Fibroblast of mammary gland (primary cell): Measurements from ENCODE around the gene FXYD6.

Experiments used
- DNase-seq: peaks from one replicate; pipeline ENCODE4 v3.0.0-alpha.2; 2010; ENCODE audit warnings: low read depth
- H3K4me3 ChIP-seq: 2 replicates; pipeline ENCODE4 v1.5.1; 2011; ENCODE audit warnings: low read depth, mild to moderate bottlenecking, low read length, moderate library complexity; ENCODE audit not compliant: control insufficient read depth
- CTCF ChIP-seq: conservative IDR thresholded peaks from 2 replicates; pipeline ENCODE4 v1.5.1; 2011; ENCODE audit warnings: low read depth, low read length, inconsistent platforms; ENCODE audit not compliant: control insufficient read depth, insufficient read depth

Gene FXYD6

GRCh38 chr11:117836077-117836960 is 40.1 kb downstream of the FXYD6 start:
- no peak overlapping the region for H3K4me3 ChIP-seq
- no peak for DNase-seq
- no peak for TF ChIP-seq CTCF

- no peak for TF ChIP-seq CTCF
- H3K4me3 ChIP-seq: no peak overlapping the region
- no peak for DNase-seq
These were observed 40.9 kb downstream of the FXYD6 start for GRCh38 chr11:117835576-117835975.

GRCh38 chr11:117834838-117835443 is 41.5 kb downstream of the FXYD6 start:
- no peak overlapping the region for H3K4me3 ChIP-seq
- no peak for DNase-seq
- TF ChIP-seq CTCF: no peak

- no peak for DNase-seq
- no peak for TF ChIP-seq CTCF
- no peak overlapping the region for H3K4me3 ChIP-seq
These were observed 42.2 kb downstream of the FXYD6 start for GRCh38 chr11:117834068-117834810.

- no peak for DNase-seq
- H3K4me3 ChIP-seq: no peak overlapping the region
- TF ChIP-seq CTCF: no peak
These were observed 43.0 kb downstream of the FXYD6 start for GRCh38 chr11:117833401-117833891.

- TF ChIP-seq CTCF: no peak
- no peak overlapping the region for H3K4me3 ChIP-seq
- no peak for DNase-seq
These were observed 43.9 kb downstream of the FXYD6 start for GRCh38 chr11:117832511-117832910.
